22Rv1 (cell line): ENCODE data around the gene DDI1.

Experiments
- ZFX ChIP-seq: fragments of 450-650 bp; IDR thresholded peaks from 2 replicates; pipeline ENCODE4 v1.6.1; 2017; ENCODE audit warnings: antibody characterized with exemption, borderline replicate concordance
- TF ChIP-seq, protein P1 (sequence below): fragments of 450-650 bp; IDR thresholded peaks from 2 replicates; pipeline ENCODE4 v1.5.1; 2017; ENCODE audit warnings: mild to moderate bottlenecking

DNA sequence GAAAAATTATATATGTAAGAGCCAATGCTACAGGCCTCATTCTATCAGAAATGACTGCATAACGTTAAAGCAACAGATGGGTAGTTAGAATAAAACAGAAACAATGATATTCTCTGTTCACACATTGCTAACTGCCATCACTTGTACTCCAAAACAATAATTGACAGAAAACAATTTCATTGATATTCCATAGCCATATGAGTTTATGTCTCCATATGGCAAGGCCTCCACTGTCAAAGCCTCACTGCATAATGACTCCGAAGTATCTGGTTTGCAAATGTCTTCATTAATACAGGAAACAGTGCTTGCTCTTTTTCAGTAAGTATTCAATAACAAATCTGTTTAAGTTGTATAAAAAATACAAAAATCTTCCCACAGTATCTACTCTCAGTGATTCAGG is 9.9 kb downstream of the DDI1 start:
- TF ChIP-seq, protein P1, sequence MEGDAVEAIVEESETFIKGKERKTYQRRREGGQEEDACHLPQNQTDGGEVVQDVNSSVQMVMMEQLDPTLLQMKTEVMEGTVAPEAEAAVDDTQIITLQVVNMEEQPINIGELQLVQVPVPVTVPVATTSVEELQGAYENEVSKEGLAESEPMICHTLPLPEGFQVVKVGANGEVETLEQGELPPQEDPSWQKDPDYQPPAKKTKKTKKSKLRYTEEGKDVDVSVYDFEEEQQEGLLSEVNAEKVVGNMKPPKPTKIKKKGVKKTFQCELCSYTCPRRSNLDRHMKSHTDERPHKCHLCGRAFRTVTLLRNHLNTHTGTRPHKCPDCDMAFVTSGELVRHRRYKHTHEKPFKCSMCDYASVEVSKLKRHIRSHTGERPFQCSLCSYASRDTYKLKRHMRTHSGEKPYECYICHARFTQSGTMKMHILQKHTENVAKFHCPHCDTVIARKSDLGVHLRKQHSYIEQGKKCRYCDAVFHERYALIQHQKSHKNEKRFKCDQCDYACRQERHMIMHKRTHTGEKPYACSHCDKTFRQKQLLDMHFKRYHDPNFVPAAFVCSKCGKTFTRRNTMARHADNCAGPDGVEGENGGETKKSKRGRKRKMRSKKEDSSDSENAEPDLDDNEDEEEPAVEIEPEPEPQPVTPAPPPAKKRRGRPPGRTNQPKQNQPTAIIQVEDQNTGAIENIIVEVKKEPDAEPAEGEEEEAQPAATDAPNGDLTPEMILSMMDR: no peak
- TF ChIP-seq ZFX: no peak
